ENCODE measurements around the gene PEMT. TPM values are rescaled to one million over a fixed set of nuclear protein-coding genes. Genes with fewer than 3 reads are reported as not detected.

Gene PEMT
- total and polyA plus RNA-seq, 2 donors (not counting 1 experiment from before 2014, with no cell fraction given): 10.7 to 20.3 TPM

DNA sequence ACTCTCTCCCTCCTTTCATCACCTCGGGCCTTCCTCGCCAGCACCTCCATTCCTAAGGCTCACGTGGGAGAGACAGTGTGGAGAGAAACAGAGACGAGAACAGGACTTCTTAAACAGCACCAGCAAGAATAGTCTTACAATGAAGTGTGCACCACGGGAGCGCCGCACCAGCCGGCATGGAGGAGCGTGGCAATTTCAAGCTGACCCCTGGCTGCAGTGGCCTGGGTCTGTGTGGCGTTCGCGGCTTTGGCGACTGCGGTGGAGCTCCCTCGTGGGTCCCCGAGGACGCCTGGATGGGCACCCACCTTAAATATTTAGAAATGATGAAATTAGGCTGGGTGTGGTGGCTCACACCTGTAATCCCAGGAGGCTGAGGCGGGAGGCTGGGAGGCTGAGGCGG, 135.3 kb downstream of the PEMT start:
- Histone ChIP-seq H3K9ac (ENCODE audit: low read length) (no peak overlapping the region), H3K36me3 (replicated peaks in 1 of 2; ENCODE audit: control extremely low read depth in 1 of 2, control insufficient read depth in 1 of 2, extremely low read depth in 1 of 2, insufficient read depth in 2 of 2, low read length in 1 of 2) (no peaks in the 10 kb centered on the region), H3K4me2 (replicated peaks; ENCODE audit: low read depth, low read length, poor library complexity, severe bottlenecking) (no peak overlapping the region), H2AFZ (ENCODE audit: insufficient read depth, low read depth, low read length, poor library complexity, severe bottlenecking) (no peak overlapping the region), H3K9me3 (ENCODE audit: control extremely low read depth in 1 of 3, control insufficient read depth in 2 of 3, insufficient read depth in 1 of 3, low read length in 2 of 3) (peaks cover 0 to 8% (median 0%) of the 10 kb centered on the region in 3 donors), H3K79me2 (ENCODE audit: control insufficient read depth, insufficient read depth, low read length) (no peaks in the 10 kb centered on the region), H3K4me1 (ENCODE audit: control insufficient read depth in 2 of 2, insufficient read depth in 2 of 2, low read length in 2 of 2) (no peaks in the 10 kb centered on the region), H3K27ac (ENCODE audit: low read length in 2 of 2) (no peak overlapping the region), H4K20me1 (ENCODE audit: control insufficient read depth, insufficient read depth, low read length, poor library complexity, severe bottlenecking) (no peaks in the 10 kb centered on the region), H3K27me3 (replicated peaks in 1 of 4; ENCODE audit: control extremely low read depth in 1 of 4, control insufficient read depth in 3 of 4, insufficient read depth in 4 of 4, low read length in 3 of 4) (no peaks in the 10 kb centered on the region), H3K4me3 (ENCODE audit: control extremely low read depth in 1 of 5, extremely low read depth in 1 of 5, insufficient read depth in 1 of 5, low read depth in 2 of 5, low read length in 4 of 5) (no peak overlapping the region)
- Mint-ChIP-seq H3K27ac (no peak overlapping the region), H3K9me3 (ENCODE audit: insufficient read depth) (peaks cover 4% of the 10 kb centered on the region), H3K4me3 (no peak overlapping the region), H3K27me3 (peaks cover 7% of the 10 kb centered on the region), H3K4me1 (no peaks in the 10 kb centered on the region)
- POLR2A ChIA-PET: no interaction called here
- intact Hi-C loops (cut with micrococcal nuclease): no loop called here
- CTCF ChIA-PET: interaction anchor here (1.2 kb wide), 1 partner anchor 101 kb away, joined by 3 read pairs; no protein-coding TSS in a partner anchor
- TF ChIP-seq EZH2 (IDR thresholded peaks at IDR 0.05; ENCODE audit: borderline replicate concordance, insufficient read depth, low read depth, low read length, poor library complexity, severe bottlenecking): no peak
- TF ChIP-seq, protein P1, sequence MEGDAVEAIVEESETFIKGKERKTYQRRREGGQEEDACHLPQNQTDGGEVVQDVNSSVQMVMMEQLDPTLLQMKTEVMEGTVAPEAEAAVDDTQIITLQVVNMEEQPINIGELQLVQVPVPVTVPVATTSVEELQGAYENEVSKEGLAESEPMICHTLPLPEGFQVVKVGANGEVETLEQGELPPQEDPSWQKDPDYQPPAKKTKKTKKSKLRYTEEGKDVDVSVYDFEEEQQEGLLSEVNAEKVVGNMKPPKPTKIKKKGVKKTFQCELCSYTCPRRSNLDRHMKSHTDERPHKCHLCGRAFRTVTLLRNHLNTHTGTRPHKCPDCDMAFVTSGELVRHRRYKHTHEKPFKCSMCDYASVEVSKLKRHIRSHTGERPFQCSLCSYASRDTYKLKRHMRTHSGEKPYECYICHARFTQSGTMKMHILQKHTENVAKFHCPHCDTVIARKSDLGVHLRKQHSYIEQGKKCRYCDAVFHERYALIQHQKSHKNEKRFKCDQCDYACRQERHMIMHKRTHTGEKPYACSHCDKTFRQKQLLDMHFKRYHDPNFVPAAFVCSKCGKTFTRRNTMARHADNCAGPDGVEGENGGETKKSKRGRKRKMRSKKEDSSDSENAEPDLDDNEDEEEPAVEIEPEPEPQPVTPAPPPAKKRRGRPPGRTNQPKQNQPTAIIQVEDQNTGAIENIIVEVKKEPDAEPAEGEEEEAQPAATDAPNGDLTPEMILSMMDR (IDR thresholded peaks at IDR 0.05): no peak
- no peak for DNase-seq
- 96% methylated on average over 14 of the region's 19 CpGs for WGBS (ENCODE audit: insufficient coverage)
- ATAC-seq (ENCODE audit: low read depth): no peak

Small RNAs within 50 kb of the gene (small RNA-seq; reads per million reads assigned to genes)
- not detected for gene RF00019 (ENCODE audit: insufficient read length, low read depth, low replicate concordance)
- gene RNU6-468P (ENCODE audit: insufficient read length, low read depth, low replicate concordance): not detected

Other genes with a start within 250 kb of the PEMT start
- gene MED9, start 114.7 kb downstream of the PEMT start, total RNA-seq: 18.9 and 19.1 TPM in 2 replicates
- 11.6 and 13.8 TPM in 2 replicates for gene MED9, start 114.7 kb downstream of the PEMT start, polyA plus RNA-seq
- gene RASD1, start 95.3 kb downstream of the PEMT start, total RNA-seq: 3.2 and 4.4 TPM in 2 replicates
- 0.82 and 0.95 TPM in 2 replicates for gene RASD1, start 95.3 kb downstream of the PEMT start, polyA plus RNA-seq
- 33.6 and 34.0 TPM in 2 replicates for gene RAI1, start 89.8 kb upstream of the PEMT start, total RNA-seq
- 3.7 and 4.7 TPM in 2 replicates for gene RAI1, start 89.8 kb upstream of the PEMT start, polyA plus RNA-seq
- 21.6 and 22.3 TPM in 2 replicates for gene SREBF1, start 245.3 kb upstream of the PEMT start, total RNA-seq
- 34.9 and 80.1 TPM in 2 replicates for gene SREBF1, start 245.3 kb upstream of the PEMT start, polyA plus RNA-seq